Measurements from ENCODE around the gene FAM149B1. TPM values are rescaled to one million over a fixed set of nuclear protein-coding genes. Genes with fewer than 3 reads are reported as not detected.

Gene FAM149B1
- total RNA-seq, 1 donor from 2014 or later, result 11.5 TPM

DNA sequence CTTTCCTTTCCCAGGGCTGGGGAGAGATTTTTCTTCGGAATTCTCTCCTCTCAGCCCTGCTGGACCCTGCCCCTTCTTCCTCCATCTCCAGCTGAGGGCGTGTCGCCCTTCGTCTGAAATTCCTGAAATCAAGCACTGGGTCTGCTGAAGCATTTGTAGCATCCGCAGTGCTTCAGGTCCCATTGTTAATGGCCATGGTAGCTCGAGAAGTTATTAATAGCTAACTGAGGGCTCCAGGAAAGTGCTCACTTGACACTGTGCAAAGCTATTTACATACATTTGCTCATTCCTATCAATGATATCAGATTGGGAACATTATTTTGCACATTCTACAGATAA, 515 bp downstream of the FAM149B1 start:
- intact Hi-C loops (cut with DNase I), result loop anchor here (2.0 to 5.0 kb wide), 3 partner anchors 56 to 79 kb away; partner anchors contain the start of genes DNAJC9, NUDT13 and P4HA1
- DNase-seq (ENCODE audit: low spot score), result no peak

DNA sequence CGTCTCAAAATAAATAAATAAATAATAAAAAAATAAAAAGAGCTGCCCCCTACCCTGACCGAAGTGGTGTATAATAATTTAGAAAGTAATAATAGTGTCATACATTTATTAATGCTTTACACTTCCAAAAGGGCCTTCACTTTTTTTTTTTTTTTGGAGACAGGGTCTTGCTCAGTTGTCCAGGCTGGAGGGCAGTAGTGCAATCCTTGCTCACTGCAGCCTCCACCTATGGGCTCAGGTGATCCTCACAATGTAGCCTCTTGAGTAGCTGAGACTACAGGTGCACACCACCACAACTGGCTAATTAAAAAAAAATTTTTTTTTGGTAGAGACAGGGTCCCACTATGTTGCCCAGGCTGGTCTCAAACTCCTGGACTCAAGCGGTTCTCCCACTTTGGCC, 1.4 kb downstream of the FAM149B1 start:
- intact Hi-C loops (cut with DNase I), result loop anchor here (2.0 to 5.0 kb wide), 3 partner anchors 57 to 78 kb away; partner anchors contain the start of genes DNAJC9, NUDT13 and P4HA1
- DNase-seq (ENCODE audit: low spot score), result no peak

DNA sequence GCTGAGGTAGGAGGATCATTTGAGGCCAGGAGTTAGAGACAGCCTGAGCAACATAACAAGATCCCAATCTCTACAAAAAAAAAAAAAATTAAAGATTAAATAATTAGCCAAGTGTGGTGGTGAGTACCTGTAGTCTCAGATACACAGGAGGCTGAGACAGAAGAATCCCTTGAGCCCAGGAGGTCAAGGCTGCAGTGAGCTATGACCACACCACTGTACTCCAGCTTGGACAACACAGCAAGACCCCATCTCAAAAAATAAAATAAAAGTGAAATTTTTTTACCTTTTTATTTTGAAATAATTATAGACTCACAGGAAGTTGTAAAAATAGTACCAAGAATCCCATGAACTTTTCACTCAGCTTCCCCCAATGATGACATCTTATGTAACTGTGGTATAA, 4.9 kb downstream of the FAM149B1 start:
- DNase-seq (ENCODE audit: low spot score), result no peak
- intact Hi-C loops (cut with DNase I), result no loop called here

DNA sequence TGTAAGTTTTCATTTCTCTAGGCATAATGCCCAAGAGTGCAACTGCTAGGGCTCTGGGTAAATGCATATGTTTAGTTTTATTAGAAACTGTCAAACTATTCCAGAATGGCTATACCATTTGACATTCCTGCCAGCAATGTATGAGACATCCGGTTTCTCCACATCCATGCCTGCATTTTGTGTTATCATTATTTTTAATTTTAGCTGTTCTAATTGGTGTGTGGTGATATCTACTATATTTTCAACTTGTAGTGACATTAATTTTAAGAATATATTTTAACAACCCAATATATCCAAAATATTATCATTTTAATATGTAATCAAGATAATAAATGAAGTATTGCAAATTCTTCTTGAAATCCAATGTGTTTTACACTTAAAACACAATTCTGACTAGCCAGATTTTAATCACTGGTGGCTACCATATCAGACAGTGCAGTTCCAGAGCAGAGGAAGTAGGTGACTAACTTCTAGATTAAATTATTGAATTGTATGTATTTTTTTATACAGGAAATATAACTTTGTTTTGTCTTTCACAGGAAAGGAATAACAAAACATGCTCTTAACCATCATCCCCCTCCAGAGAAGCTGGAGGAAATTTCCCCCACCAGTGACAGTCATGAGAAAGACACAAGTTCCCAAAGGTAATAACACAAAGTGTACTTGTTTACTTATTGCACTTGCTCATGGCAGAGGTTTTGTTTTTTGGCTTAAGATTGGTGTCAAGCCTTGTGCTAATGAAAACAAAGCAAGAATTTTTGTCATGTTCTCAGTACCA, 6.4 kb downstream of the FAM149B1 start:
- no peak for DNase-seq (ENCODE audit: low spot score)
- intact Hi-C loops (cut with DNase I), result no loop called here

DNA sequence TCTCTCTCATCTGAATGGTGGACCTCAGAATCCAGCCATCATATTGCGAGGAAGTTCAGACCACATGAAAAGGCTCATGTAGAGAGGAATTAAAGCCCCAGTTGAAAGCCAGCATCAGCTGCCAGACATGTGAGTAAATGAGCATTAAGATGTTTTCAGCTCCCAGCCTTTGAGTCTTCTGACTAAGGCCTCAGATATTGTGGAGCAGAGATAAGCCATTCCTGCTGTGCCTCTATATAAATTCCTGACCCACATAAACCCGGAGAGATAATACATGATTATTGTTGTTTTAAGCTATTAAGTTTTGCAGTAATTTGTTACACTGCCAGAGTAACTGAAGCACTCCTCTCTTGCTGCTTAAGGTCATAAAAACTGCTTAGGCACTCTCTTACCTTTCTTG, 14.6 kb downstream of the FAM149B1 start:
- intact Hi-C loops (cut with DNase I), result no loop called here
- no peak for DNase-seq (ENCODE audit: low spot score)

DNA sequence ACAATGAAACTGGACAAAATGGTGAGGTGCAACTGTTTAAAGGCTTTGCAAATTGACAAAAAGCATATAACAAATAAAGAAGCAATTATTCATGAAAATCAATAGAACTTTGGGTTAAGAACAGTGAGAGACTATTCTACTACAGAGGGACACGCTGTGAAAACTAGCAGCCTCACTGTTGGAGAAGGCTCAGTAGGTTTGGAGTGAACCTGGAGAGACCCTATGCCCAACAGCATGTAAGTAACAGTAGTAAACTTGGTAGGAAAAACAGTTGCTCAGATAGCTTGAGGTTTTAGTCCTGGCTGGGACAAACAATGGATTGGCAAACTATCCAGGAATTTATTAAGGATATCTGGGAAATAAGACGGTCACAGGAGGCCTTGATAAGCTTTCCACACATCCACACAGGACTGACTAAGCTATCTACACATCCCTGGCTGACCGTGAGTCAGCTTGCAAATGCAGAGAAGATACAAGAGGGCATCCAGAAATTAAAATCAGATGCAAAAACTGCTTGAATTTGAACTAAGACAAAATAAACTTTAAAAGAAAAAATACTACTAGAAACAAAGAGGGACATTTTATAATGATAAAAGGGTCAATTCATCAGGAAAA, 15.9 kb downstream of the FAM149B1 start:
- no peak for DNase-seq (ENCODE audit: low spot score)
- intact Hi-C loops (cut with DNase I), result no loop called here

DNA sequence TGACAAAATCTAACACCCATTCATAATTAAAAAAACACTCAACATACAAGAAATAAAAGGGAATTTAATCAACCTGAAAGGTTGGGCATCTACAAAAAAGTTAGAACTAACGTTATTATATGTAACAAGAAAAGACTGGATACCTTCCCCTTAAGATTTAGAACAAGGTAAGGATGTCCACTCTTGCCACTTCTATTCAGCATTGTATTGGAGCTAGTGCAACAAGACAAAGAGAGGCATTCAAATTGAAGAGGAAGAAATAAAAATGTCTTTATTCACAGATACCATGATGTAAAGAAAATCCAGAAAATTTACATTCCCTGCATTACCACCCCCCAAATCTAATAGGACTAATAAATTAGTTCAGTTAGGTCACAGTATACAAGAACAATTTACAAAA, 18.3 kb downstream of the FAM149B1 start:
- intact Hi-C loops (cut with DNase I), result no loop called here
- no peak for DNase-seq (ENCODE audit: low spot score)

DNA sequence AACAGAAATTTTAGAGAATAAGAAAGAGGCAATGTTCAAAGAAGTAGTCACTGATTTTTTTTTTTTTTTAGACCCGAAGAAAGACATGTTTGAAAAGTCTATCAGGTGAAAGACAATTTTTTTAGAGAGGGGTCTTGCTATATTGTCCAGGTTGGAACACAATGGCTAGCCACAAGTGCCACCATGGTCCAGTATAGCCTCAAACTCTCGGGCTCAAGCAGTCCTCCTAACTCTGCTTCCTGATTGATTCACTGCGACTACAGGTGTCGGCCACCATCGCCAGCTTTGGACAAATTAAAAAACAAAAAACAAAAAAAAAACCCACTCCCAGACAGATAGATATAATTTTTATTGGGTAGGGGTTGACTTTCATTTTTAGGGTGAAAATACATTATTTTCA, 22.3 kb downstream of the FAM149B1 start:
- intact Hi-C loops (cut with DNase I), result no loop called here
- no peak for DNase-seq (ENCODE audit: low spot score)

DNA sequence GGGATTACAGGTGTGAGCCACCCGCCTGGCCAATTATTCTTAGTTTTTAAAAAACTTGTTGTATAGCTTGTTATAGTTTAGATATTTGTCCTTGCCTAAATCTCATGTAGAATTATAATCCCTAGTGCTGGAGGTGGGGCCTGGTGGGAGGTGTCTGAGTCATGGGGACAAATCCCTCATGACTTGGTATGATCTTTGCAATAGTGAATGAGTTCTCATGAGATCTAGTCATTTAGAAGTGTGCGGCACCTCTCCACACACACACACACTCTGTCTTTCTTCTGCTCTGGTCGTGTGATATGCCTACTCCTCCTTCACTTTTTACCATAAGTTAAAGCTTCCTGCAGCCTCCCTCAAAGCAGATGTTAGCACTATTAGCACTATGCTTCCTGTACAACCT, 37.2 kb downstream of the FAM149B1 start:
- intact Hi-C loops (cut with DNase I), result no loop called here
- no peak for DNase-seq (ENCODE audit: low spot score)

DNA sequence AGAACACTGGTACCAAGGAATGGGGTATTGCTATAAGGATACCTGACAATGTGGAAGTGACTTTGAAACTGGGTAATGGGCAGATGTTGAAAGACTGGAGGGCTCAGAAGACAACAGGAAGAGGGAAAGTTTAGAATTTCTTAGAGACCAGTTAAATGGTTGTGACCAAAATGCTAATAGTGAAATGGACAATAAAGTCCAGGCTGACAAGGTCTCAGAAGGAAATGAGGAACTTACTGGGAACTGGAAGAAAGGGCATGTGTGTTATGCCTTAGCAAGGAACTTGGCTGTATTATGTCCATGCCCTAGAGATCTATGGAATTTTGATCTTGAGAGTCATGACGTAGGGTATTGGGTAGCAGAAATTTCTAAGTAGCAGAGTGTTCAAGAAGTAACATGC, 38.0 kb downstream of the FAM149B1 start:
- DNase-seq (ENCODE audit: low spot score), result no peak
- intact Hi-C loops (cut with DNase I), result no loop called here

DNA sequence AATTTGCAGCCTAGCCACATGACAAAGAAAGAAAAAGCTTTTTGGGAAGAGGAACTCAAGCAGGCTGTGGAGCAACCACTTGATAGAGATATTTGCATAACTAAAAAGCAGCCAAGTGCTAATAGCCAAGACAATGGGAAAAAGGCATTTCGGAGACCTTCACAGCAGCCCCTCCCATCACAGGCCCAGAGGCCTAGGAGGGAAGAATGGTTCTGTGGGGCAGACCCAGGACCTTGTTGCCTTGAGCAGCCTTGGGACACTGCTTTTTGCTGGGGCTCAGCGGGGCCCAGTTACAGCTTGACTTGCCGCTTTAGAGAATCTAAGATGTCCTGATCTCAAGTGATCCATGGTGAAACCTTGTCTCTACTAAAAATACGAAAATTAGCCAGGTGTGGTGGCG, 38.5 kb downstream of the FAM149B1 start:
- DNase-seq (ENCODE audit: low spot score), result no peak
- intact Hi-C loops (cut with DNase I), result no loop called here

DNA sequence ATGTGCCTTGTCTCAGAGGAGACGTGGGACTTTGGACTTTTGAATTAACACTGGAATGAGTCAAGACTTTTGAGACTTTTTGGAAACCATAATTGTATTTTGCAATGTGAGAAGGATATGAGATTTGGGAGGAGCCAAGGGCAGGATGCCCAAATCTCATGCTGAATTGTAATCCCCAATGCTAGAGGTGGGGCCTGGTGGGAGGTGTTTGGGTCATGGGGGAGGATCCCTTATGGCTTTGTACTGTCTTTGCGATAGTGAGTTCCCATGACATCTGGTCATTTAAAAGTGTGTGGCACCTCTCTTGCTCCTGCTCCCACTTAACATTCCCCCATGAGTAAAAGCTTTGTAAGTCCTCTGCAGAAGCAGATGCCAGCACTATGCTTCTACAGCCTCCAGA, 40.0 kb downstream of the FAM149B1 start:
- DNase-seq (ENCODE audit: low spot score), result no peak
- intact Hi-C loops (cut with DNase I), result no loop called here

DNA sequence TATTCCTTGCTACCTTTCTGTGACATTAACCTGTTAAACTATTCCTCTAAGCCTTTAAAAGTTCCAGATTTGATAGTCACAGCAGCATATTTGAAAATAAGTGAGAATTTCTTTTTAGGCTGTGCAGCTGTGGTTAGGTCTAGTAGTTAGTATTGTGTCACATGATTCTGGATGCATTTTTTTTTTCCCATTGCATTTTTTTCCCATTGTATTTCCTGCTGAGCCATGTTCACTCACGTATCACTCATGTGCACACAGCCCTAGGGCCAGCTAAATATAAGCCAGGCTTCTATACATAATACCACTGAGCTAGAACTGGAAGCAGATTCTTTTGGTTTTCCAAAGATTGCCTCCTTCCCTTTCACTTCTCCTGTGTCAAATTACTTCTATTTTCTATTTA, 41.8 kb downstream of the FAM149B1 start:
- DNase-seq (ENCODE audit: low spot score), result no peak
- intact Hi-C loops (cut with DNase I), result no loop called here

DNA sequence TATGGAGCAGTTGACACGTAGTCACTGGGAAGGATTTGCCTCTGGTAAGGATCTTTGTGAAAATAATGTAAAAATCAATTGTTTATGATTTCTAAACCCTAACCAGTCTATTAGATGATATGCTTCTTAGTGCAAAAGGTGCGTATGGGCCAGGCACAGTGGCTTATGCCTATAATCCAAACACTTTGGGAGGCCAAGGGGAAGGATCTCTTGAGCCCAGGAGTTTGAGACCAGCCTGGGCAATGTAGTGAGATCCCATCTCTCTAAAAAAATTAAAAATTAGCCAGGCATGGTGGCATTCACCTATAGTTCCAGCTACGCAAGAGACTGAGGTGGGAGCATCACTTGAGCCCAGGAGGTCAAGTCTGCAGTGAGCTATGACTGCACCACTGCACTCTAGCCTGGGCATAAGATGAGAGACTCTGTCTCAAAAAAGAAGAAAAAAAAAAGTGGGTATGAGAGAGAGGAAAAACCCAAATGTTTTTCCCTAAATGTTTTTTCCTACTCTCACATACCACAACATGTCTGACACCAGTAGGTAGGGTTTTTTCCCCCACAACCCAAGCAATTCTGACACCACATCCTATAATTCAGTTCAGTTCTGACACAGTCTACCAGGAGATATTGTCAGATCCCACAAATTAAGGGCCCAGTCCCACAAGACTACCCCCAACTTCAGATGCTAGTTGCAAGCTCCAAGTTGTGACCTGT, 42.6 kb downstream of the FAM149B1 start:
- intact Hi-C loops (cut with DNase I), result no loop called here
- no peak for DNase-seq (ENCODE audit: low spot score)

DNA sequence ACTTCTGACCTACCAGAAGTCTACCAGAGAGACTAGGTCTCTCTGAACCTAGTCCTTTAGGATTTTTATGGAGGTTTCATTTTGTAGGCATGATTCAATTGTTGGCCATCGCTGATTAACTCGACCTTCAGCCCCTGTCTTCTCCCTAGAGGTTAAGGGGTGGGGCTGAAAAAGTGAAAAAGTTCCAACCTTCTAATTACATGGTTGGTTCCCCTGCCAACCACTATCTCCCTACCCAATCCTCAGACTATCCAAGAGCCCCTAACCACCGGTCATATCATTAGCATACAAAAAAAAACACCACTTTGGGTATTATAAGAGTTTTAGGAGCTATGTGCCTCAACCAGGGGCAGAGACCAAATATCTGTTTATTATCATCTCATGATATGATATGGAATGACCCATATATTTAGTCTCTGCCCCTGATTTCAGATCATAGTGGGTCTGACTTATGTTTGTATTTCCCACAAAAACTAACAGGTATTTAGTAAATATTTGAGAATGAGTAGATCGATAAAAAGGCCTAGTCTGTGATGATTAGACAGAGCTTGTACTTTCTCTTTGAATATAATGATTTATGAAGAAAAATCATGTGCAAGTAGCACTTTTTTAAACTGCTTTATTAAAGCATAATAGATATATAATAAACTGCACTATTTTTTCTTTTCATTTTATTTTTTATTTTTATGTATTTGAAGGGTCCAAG, 43.3 kb downstream of the FAM149B1 start:
- intact Hi-C loops (cut with DNase I), result no loop called here
- no peak for DNase-seq (ENCODE audit: low spot score)

DNA sequence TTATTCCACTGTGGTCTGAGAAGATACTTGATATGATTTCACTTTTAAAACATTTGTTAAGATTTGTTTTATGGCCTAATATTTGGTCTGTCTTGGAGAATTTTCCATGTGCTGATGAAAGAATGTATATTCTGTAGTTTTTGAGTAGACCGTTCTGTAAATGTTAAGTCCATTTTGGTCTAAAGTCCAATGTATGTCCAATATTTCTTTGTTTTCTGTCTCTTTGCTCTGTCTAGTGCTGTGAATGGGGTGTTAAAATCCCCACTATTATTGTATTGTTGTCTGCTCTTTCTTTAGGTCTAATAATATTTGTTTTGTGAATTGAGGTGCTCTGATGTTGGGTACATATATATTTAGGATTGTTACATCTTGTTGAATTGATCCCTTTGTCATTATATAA, 47.8 kb downstream of the FAM149B1 start:
- intact Hi-C loops (cut with DNase I), result no loop called here
- DNase-seq (ENCODE audit: low spot score), result no peak

DNA sequence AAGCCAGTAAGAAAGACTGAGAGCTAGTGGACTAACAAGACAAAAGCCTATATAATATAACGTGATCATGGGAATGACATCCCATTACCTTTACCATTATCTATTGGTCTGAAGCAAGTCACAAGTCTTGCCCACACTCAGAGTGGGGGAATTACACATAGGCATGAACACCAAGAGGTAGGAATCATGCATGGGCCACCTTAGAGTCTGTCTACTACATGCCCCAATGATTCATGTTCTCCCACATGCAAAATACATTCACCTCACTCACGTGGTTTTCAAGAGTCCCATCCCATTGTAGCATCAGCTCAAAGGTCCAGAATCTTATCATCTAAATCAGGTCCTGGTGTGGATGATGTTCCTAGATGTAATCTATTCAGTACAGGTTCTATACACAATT, 49.7 kb downstream of the FAM149B1 start:
- intact Hi-C loops (cut with DNase I), result no loop called here

DNA sequence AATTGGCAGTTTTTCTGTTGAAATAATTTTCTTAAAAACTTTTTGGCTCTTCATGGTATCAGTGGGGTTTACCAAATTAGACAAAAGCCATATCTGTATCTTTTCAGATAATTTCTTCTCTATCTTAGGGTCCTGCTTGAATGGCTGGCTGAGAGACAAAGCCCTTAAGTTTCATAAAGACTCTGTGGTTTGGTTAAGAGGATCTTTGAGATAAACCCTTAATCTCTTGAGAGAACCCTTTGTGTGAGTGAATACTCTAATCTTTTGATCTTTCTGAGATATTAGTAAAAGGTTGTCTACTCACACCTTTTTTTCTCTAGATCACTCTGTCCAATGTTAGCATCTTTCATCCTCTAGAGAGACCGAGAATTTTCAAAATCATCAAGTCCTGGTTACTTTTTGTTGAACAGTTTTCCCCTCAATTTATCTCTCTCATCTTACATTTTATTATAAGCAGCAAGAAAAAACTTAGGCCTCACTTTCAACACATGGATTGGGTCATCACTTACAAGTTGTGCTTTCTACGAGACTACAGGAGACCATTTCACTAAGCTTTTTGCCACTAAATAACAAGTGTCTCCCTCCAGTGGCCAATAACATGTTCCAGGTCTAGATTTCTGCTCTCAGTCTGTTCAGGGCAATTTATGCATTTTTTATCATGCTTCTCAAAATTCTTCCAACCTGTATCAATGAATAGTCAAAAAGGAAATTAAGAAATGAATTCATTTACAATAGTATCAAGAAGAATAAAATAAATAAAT, 50.7 kb downstream of the FAM149B1 start:
- intact Hi-C loops (cut with DNase I), result no loop called here
- DNase-seq (ENCODE audit: low spot score), result no peak

More for the DNA sequence above, 49.7 kb downstream of the FAM149B1 start:
- no peak for DNase-seq (ENCODE audit: low spot score)

DNA sequence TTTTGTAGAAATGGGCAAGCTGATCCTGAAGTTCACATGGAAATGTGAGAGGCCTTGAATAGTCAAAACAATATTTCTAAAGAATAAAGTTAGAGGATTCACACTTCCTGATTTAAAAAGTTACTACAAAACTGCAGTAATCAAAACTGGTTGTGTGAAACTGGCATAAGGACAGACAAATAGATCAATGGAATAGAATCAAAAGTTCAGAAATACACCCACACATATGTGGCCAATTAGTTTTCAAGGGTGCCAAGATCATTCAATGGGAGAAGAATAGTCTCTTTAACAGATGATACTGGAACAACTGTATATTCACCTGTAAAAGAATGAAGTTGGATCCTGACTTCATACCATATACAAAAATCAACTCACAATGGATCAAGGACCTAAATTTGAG, 51.5 kb downstream of the FAM149B1 start:
- no peak for DNase-seq (ENCODE audit: low spot score)
- intact Hi-C loops (cut with DNase I), result no loop called here

DNA sequence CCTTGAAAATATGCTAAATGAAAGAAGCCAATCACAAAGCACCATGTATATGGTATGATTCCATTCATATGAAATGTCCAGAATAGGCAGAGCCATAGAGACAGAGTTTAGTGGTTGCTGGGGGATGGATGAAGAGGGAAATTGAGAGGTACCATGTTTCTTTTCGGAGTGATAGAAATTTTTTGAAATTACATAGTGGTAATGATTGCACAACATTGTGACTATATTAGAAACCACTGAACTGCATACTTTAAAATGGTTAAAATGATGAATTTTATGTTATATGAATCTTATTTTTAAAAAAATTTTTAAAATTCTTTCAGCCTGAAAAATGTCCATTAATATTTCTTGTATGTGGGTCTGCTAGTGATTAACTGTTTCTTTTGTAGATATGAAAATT, 53.1 kb downstream of the FAM149B1 start:
- intact Hi-C loops (cut with DNase I), result no loop called here
- no peak for DNase-seq (ENCODE audit: low spot score)
